ENCODE results near the gene RFWD3.

Gene RFWD3

DNA sequence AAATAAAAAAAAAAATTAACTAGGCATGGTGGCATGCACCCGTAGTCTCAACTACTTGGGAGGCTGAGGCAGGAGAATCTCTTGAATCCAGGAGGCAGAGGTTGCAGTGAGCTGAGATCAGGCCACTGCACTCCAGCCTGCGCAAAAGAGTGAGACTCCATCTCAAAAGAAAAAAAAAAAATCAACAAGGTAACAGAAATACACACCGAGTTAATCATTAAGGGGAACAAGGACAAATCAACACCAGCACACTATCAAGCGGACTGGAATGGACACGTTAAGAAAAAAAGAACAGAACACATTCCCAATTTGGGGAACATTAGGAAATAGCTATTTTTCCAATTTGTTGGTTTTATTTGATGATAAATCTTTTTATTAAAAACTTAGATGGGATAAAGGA is 31.4 kb downstream of the RFWD3 start:
- no peaks in the 10 kb centered on the region for H3K9me3 ChIP-seq (ENCODE audit: control insufficient read depth, low read depth, low read length)
- no peaks in the 10 kb centered on the region for H3K4me1 ChIP-seq (ENCODE audit: control insufficient read depth, low read depth, low read length)
- H3K4me3 ChIP-seq (ENCODE audit: low read length): no peak overlapping the region
- no peak overlapping the region for H3K9ac ChIP-seq (ENCODE audit: low read length)
- H3K27me3 ChIP-seq (ENCODE audit: control insufficient read depth, insufficient read depth, low read length): no peaks in the 10 kb centered on the region
- no peak overlapping the region for H3K27ac ChIP-seq (ENCODE audit: low read length)
- H3K36me3 ChIP-seq (ENCODE audit: control insufficient read depth, low read depth, low read length): peaks cover 87% of the 10 kb centered on the region

DNA sequence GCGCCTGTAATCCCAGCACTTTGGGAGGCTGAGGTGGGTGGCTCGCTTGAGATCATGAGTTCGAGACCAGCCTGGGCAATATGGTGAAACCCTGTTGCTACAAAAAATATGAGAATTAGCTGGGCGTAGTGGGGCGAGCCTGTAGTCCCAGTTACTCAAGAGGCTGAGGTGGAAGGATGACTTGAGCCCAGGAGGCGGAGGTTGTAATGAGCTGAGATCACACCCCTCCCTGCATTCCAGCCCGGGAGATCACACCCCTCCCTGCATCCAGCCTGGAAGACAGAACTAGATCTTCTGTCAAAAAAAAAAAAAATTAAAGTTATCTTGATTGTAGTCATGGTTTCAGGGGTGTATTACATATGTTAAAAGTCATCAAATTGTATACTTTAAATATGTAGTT is 33.0 kb downstream of the RFWD3 start:
- peaks cover 90% of the 10 kb centered on the region for H3K36me3 ChIP-seq (ENCODE audit: control insufficient read depth, low read depth, low read length)
- H3K9me3 ChIP-seq (ENCODE audit: control insufficient read depth, low read depth, low read length): no peaks in the 10 kb centered on the region
- H3K4me3 ChIP-seq (ENCODE audit: low read length): no peak overlapping the region

DNA sequence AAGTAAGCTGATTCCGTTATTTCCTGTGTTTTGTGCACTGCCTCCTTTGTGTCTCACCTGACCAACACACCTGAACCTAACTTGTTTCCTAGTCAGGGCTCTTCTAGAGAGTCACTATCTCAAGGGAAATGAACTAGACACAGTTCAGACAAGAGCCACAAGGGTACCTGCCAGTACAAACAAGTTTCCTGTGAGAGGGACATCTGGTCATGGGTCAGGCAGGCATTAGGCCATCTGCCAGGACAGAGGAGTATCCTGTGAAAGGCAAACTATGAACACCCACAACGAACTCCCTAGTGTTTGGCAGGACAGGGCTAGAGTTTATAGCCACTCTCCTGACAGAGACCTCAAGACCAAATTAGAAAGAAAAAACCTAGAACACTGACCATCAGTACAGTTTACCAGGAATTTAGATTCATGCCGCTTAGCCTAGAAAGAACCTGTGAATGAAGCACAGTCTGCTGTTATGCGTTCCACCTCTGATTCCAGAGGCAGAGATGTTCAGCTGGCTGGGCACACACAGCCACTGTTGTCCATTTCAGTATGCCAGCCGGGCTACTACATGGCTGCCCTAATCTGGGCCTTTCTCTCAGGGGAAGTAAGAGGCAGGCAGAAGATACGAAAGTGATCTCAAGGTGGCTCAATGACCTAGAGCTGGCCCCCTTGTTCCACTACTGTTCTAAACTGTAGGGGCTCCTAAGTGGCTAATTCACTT is 39.0 kb downstream of the RFWD3 start:
- Histone ChIP-seq H3K27me3 (ENCODE audit: control insufficient read depth, insufficient read depth, low read length) (no peaks in the 10 kb centered on the region), H3K27ac (ENCODE audit: low read length) (no peak overlapping the region), H3K36me3 (ENCODE audit: control insufficient read depth, low read depth, low read length) (peaks cover 96% of the 10 kb centered on the region), H3K9me3 (ENCODE audit: control insufficient read depth, low read depth, low read length) (no peaks in the 10 kb centered on the region), H3K4me3 (ENCODE audit: low read length) (no peak overlapping the region), H3K4me1 (ENCODE audit: control insufficient read depth, low read depth, low read length) (peaks cover under 1% of the 10 kb centered on the region), H3K9ac (ENCODE audit: low read length) (no peak overlapping the region)

More for the DNA sequence above, 33.0 kb downstream of the RFWD3 start:
- H3K9ac ChIP-seq (ENCODE audit: low read length): no peak overlapping the region
- H3K4me1 ChIP-seq (ENCODE audit: control insufficient read depth, low read depth, low read length): no peaks in the 10 kb centered on the region
- no peaks in the 10 kb centered on the region for H3K27me3 ChIP-seq (ENCODE audit: control insufficient read depth, insufficient read depth, low read length)
- H3K27ac ChIP-seq (ENCODE audit: low read length): no peak overlapping the region

DNA sequence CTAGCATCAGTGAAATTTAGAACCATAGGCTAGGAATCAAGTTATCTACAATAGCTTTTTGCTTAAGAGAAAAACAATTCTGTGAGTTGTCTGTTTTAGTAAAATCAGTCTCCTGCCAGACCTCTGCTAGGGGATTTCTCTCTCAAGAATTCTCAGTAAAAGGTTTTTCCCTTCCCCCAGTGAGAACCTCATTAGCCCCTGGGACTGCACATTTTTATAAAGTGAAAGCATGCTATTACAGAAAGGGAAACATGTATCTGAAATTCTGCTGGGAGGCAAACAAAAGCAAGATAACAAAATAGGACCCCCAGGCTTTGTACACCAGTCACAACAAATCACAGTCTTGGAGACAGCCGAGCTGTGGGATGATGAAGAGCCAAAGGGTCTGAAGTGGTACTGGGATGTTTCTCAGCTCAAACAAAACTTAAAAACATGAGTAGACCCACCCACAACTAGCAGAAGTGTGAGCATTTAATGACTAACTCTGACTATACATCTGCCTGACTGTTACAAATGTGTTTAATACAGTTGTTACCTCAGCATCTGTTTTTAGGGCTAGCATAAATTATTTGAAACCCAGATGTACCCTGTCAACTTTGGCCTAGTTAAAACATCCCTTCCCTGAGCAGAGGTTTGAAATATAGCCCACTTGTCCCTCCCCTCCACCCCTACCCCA is 39.8 kb downstream of the RFWD3 start:
- Histone ChIP-seq H3K9ac (ENCODE audit: low read length) (no peak overlapping the region), H3K9me3 (ENCODE audit: control insufficient read depth, low read depth, low read length) (no peaks in the 10 kb centered on the region), H3K4me3 (ENCODE audit: low read length) (no peak overlapping the region), H3K36me3 (ENCODE audit: control insufficient read depth, low read depth, low read length) (peaks cover 96% of the 10 kb centered on the region), H3K27me3 (ENCODE audit: control insufficient read depth, insufficient read depth, low read length) (no peaks in the 10 kb centered on the region), H3K4me1 (ENCODE audit: control insufficient read depth, low read depth, low read length) (peaks cover 7% of the 10 kb centered on the region), H3K27ac (ENCODE audit: low read length) (no peak overlapping the region)

DNA sequence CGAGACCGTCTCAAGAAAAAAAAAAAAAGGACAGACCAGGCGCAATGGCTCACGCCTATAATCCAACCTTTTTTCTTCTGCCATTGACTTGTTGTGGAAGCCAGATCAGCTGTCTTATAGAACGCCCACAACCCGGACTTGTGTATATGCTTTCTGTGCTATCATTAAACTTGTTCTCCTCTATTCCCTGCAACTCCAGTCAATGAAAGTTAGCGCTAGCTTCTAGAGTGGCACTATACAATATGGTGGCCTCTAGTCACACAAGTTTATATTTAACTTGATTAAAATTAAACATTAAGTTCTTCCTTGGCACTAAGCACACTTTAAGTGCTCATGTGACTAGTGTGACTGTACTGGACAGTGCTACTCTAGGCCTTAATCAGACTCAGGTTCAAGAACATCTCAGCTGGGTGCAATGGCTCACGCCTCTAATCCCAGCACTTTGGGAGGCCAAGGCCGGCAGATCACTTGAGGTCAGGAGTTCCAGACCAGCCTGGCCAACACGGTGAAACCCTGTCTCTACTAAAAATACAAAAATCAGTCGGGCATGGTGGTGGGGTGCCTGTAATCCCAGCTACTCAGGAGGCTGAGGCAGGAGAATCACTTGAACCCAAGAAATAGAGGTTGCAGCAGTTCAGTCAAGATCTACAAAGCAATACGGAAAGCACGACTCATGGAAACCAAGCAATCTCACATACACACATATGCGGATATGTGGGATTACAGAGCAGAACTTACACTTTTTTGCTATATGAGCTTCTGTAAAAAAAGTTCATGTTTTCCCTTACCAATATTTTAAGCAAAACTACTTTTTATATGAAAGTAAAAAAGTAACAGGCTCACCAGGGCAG is 41.0 kb downstream of the RFWD3 start:
- no peak overlapping the region for H3K9ac ChIP-seq (ENCODE audit: low read length)
- no peak overlapping the region for H3K27ac ChIP-seq (ENCODE audit: low read length)
- H3K27me3 ChIP-seq (ENCODE audit: control insufficient read depth, insufficient read depth, low read length): no peaks in the 10 kb centered on the region
- H3K4me1 ChIP-seq (ENCODE audit: control insufficient read depth, low read depth, low read length): peaks cover 8% of the 10 kb centered on the region
- H3K9me3 ChIP-seq (ENCODE audit: control insufficient read depth, low read depth, low read length): no peaks in the 10 kb centered on the region
- H3K4me3 ChIP-seq (ENCODE audit: low read length): no peak overlapping the region
- peaks cover 93% of the 10 kb centered on the region for H3K36me3 ChIP-seq (ENCODE audit: control insufficient read depth, low read depth, low read length)

DNA sequence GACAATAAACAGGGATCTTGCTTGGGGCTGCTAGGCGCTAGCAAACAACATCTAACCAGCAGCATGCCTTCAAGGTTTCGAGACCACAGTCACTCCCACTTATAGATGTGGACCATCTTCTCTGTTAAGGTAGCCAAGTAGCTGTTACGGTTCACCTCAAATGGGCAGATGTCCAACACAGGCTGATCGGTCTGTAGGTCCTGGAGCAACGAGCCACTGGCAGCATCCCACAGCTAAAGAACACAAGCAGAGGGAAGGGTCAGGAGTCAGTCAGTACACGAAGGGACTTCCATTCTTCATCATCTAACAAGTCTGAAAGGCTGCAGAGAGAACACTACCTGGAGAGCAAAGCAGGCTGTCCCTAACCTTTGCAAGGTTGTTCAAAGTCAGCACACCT is 42.8 kb downstream of the RFWD3 start:
- peaks cover 82% of the 10 kb centered on the region for H3K36me3 ChIP-seq (ENCODE audit: control insufficient read depth, low read depth, low read length)
- no peaks in the 10 kb centered on the region for H3K9me3 ChIP-seq (ENCODE audit: control insufficient read depth, low read depth, low read length)
- peaks cover 8% of the 10 kb centered on the region for H3K4me1 ChIP-seq (ENCODE audit: control insufficient read depth, low read depth, low read length)
- H3K4me3 ChIP-seq (ENCODE audit: low read length): no peak overlapping the region
- no peak overlapping the region for H3K9ac ChIP-seq (ENCODE audit: low read length)
- H3K27ac ChIP-seq (ENCODE audit: low read length): no peak overlapping the region
- H3K27me3 ChIP-seq (ENCODE audit: control insufficient read depth, insufficient read depth, low read length): no peaks in the 10 kb centered on the region

DNA sequence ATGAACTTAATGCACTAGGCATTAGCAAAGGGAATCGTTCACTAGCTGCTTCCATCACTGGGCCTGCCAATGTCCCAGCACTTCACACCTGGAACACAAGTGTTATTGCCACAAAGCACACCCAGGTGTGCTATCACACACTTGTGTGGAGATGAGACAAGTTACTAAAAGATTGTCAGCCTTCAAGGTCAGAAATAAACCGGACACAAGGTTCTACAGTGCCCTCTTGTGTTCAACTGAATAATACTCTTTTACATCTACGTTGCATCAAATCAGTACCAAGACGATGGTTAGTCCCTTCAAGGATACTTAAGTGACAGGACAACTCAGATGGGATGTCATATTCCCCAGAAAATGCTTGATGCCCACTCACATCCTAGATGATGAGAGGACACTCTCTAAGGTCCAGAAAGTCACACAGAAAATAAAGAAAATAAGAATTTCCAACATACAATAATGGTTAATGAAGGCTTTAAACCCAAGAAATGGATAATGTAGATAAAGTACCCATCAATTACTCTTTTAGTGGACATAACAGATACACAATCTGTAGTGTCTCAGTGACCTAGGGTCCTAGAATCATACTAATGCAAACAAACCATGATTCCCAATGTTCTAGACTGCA is 43.4 kb downstream of the RFWD3 start:
- peaks cover 77% of the 10 kb centered on the region for H3K36me3 ChIP-seq (ENCODE audit: control insufficient read depth, low read depth, low read length)
- H3K27me3 ChIP-seq (ENCODE audit: control insufficient read depth, insufficient read depth, low read length): no peaks in the 10 kb centered on the region
- no peaks in the 10 kb centered on the region for H3K9me3 ChIP-seq (ENCODE audit: control insufficient read depth, low read depth, low read length)
- no peak overlapping the region for H3K4me3 ChIP-seq (ENCODE audit: low read length)
- no peak overlapping the region for H3K27ac ChIP-seq (ENCODE audit: low read length)
- H3K9ac ChIP-seq (ENCODE audit: low read length): no peak overlapping the region
- H3K4me1 ChIP-seq (ENCODE audit: control insufficient read depth, low read depth, low read length): peaks cover 8% of the 10 kb centered on the region

DNA sequence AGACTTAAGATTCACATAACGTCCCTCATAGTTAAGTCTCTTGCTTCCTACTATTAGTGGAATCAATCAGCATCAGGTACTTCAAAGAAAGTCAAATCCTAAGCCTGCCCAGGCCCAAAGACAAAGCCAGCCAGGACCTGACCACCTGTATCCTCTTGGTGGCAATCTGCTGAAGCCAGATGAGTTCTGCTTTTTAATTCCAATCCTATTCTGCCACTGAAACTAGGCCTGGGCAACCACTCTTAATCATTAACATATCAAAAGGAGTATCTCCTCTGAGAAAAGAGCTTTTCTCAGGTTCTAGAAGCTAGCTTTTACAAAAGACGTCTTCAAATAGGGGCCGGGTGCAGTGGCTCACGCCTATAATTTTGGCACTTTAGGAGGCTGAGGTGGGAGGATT is 44.7 kb downstream of the RFWD3 start:
- Histone ChIP-seq H3K4me1 (ENCODE audit: control insufficient read depth, low read depth, low read length) (peaks cover 8% of the 10 kb centered on the region), H3K36me3 (ENCODE audit: control insufficient read depth, low read depth, low read length) (peaks cover 64% of the 10 kb centered on the region), H3K27ac (ENCODE audit: low read length) (no peak overlapping the region), H3K4me3 (ENCODE audit: low read length) (no peak overlapping the region), H3K27me3 (ENCODE audit: control insufficient read depth, insufficient read depth, low read length) (no peaks in the 10 kb centered on the region), H3K9ac (ENCODE audit: low read length) (no peak overlapping the region), H3K9me3 (ENCODE audit: control insufficient read depth, low read depth, low read length) (no peaks in the 10 kb centered on the region)

DNA sequence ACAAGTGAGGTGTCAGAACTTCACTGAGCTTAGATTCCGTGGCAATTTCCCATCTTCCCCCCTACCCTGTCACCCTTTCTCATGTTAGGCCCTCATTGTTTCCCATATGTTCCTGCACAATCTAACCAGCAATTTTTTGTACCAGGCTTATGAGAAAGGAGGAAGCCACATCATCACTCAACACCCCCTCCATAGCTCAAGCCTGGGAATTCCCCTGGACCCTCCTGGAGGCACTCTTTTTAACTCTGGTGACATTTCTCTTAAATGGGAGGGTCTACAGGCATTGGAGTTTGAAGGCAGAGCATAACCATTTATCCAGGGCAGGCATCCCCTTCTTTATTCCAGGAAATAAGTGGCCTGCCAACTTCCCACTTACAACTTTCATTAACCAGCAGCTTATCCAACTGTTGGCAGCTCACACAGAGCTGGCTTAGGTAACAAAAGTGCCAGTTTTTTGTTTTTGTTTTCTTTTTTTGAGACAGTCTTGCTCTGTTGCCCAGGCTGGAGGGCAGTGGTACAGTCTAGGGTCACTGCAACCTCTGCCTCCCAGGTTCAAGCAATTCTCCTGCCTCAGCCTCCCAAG is 49.4 kb downstream of the RFWD3 start:
- no peaks in the 10 kb centered on the region for H3K27me3 ChIP-seq (ENCODE audit: control insufficient read depth, insufficient read depth, low read length)
- no peaks in the 10 kb centered on the region for H3K9me3 ChIP-seq (ENCODE audit: control insufficient read depth, low read depth, low read length)
- peaks cover 5% of the 10 kb centered on the region for H3K4me1 ChIP-seq (ENCODE audit: control insufficient read depth, low read depth, low read length)
- no peak overlapping the region for H3K27ac ChIP-seq (ENCODE audit: low read length)
- H3K9ac ChIP-seq (ENCODE audit: low read length): no peak overlapping the region
- peaks cover 21% of the 10 kb centered on the region for H3K36me3 ChIP-seq (ENCODE audit: control insufficient read depth, low read depth, low read length)
- no peak overlapping the region for H3K4me3 ChIP-seq (ENCODE audit: low read length)

DNA sequence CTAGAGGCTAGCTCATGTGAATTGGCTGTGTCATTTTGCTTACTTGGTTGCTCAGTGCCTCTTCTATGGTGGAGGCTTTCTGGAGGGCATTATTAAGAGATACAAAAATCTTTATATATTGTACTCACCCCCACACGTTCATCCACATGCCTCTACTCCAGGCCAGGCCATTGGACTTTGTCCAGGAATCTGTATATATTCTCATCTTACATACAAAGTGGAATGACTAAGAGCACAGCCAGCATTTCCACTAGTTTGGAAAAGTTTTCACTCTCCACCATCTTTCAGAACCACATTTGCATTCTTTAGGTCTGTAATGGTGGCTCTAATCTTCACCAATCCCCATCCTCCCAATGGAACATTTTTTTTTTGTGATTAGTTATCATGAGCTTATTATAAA is 55.0 kb downstream of the RFWD3 start:
- H3K9me3 ChIP-seq (ENCODE audit: control insufficient read depth, low read depth, low read length): no peaks in the 10 kb centered on the region
- peaks cover 10% of the 10 kb centered on the region for H3K4me1 ChIP-seq (ENCODE audit: control insufficient read depth, low read depth, low read length)
- H3K9ac ChIP-seq (ENCODE audit: low read length): no peak overlapping the region
- H3K36me3 ChIP-seq (ENCODE audit: control insufficient read depth, low read depth, low read length): no peaks in the 10 kb centered on the region
- H3K27ac ChIP-seq (ENCODE audit: low read length): no peak overlapping the region
- no peaks in the 10 kb centered on the region for H3K27me3 ChIP-seq (ENCODE audit: control insufficient read depth, insufficient read depth, low read length)
- H3K4me3 ChIP-seq (ENCODE audit: low read length): no peak overlapping the region

DNA sequence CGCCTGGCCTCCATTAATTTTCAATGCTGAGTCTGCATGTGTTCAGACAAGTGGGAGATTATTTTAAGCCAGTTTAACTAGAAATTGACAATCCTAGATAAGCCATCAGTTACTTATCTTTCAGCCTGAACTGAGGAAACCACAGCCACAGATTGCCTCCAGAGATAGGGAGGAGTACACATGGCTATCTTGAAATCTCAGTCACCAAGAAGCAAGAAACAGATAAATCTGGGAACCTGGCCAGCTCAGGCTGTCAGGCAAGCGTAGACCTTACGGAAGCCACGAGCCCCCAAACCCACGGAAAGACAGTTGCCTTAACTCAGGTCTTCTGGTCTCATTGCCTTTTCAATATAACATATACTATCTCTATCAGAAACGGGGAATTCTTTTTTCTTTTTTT is 57.7 kb downstream of the RFWD3 start:
- Histone ChIP-seq H3K9ac (ENCODE audit: low read length) (no peak overlapping the region), H3K27me3 (ENCODE audit: control insufficient read depth, insufficient read depth, low read length) (no peaks in the 10 kb centered on the region), H3K4me1 (ENCODE audit: control insufficient read depth, low read depth, low read length) (peaks cover 24% of the 10 kb centered on the region), H3K4me3 (ENCODE audit: low read length) (no peak overlapping the region), H3K9me3 (ENCODE audit: control insufficient read depth, low read depth, low read length) (no peaks in the 10 kb centered on the region), H3K27ac (ENCODE audit: low read length) (no peak overlapping the region), H3K36me3 (ENCODE audit: control insufficient read depth, low read depth, low read length) (no peaks in the 10 kb centered on the region)

All from iPS-18a (cell line).